GM12892 (cell line): ENCODE data around the gene NAALADL2.

Experiments used
- DNase-seq: peaks from one replicate; pipeline ENCODE4 v3.0.0; 2011; ENCODE audit not compliant: insufficient read length
- FAIRE-seq: peaks from 2 replicates; lab custom pipeline; 2011; peaks lifted over from hg19 to GRCh38; lab: Jason Lieb, UNC
- POLR2A ChIP-seq: IDR thresholded peaks from 2 replicates; pipeline ENCODE4 v1.6.1; 2011; ENCODE audit warnings: low read depth, low read length, control low read depth
- POLR2AphosphoS5 ChIP-seq: IDR thresholded peaks from 2 replicates; pipeline ENCODE4 v1.6.1; 2011; ENCODE audit warnings: low read depth, low read length, control low read depth
- TAF1 ChIP-seq: IDR thresholded peaks from 2 replicates; pipeline ENCODE4 v1.6.1; 2011; ENCODE audit warnings: low read depth, mild to moderate bottlenecking, control low read depth, low read length, borderline replicate concordance

The NAALADL2 gene

DNA sequence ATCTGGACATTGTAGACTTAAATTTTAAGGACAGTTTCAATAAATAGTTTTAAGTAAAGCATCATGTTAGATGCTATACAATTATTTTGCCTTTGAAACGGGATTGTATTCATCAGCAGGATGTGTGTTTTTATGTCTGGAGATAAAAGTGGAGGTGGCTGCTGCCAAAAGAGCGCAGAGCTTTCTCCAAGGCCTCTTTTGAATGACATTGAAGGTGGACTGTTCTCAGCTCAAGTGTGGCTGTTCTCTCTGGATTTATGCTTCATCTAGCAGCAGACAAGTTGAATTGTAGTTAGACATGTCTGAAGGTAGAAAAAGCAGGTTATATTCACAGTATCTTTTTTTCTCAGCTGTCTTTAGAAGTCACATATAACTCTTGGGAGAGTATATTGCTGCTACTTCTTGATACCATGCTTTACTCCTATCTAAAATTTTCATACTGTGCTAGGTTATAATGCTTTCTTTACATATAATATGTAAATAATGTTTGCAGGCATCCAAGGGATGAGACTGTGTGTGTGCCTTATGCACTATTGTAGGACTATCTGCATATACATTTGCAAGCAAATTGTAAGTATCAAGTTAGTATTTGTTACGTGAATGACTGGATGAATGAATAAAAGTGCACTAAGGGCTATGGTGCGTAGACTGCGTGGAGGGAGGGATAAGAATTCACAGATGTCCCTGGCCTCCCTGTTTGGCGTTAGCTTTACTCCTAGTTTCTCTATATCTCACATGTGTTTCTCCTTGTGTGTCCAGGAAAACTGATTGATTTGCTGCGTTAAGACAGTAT, 340.1 kb downstream of the NAALADL2 start:
- no peak for TF ChIP-seq TAF1
- TF ChIP-seq POLR2A, result no peak
- no peak for TF ChIP-seq POLR2AphosphoS5
- DNase-seq (no peak), FAIRE-seq (no peak)

DNA sequence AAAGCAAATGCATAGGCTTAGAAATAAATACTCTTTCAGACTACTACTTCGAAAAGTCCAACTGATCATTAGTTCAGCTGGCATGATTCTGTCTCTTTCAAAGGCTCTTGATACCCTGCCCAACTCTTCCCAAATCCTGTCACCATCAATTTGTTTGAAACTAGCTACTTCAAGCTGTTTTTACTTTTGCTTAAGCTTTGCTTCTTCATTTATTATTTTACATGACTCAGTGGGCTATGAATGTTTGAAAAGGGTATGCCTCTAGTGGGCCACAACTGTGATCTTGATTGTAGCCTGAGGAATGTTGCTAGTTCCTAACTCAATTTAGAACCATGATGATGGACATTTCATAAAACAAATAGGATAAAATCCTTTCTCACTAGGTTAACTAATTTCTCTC, 340.8 kb downstream of the NAALADL2 start:
- FAIRE-seq, result no peak
- TF ChIP-seq POLR2A (no peak), TAF1 (no peak), POLR2AphosphoS5 (no peak)
- DNase-seq, result no peak

DNA sequence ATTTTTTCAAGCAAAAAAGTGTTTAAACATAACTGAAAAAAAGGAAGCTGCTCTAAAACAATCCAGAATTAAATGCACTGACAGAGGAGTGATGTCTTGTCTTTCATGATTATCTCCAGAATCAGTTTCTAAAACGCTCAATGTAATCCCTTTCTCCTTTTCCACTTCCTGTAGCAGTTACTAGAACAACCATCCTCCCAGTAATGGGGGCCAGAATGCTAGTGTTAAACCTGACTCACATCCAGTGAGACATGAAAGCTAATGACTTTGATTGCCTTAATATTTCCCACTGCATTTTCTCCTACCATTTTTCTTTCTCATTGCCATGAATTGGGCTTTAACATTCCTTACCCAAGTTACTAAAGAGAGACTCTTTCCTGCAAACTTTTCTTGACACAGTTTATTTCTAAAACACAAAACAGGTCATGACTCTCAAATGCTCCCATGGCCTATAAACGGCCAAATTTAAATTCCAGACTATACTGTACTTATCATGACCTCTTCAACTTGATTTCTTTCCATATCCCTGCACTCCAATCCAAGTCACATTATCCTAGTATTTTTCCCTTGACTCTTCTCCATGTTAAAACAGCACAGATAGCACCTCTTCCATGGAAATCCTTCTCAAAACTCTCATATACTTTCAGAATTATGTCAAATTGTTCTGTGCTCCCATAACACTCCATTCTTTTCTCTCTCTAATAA, 341.4 kb downstream of the NAALADL2 start:
- FAIRE-seq, result peak; percentile 9
- no peak for DNase-seq
- TF ChIP-seq TAF1 (no peak), POLR2A (no peak), POLR2AphosphoS5 (no peak)

DNA sequence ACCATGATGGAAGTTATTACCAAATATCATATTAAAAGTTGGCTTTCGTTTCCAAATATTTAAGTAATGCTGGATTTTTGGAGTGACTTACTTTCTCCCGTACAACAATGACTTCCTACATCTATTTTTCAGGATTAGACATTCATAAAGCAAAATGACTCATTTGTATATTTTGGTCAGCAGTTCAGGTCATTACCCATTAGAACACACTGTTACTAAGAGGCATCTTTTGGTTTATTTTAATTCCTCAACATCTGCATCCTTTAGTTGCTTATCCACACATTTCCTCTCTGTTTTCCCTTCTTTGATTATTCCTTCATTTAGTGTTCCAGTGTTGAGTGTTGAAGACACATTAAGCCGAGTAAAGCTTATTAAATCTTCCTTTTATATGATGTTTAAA, 348.2 kb downstream of the NAALADL2 start:
- DNase-seq (no peak), FAIRE-seq (no peak)
- TF ChIP-seq POLR2AphosphoS5 (no peak), POLR2A (no peak), TAF1 (no peak)

DNA sequence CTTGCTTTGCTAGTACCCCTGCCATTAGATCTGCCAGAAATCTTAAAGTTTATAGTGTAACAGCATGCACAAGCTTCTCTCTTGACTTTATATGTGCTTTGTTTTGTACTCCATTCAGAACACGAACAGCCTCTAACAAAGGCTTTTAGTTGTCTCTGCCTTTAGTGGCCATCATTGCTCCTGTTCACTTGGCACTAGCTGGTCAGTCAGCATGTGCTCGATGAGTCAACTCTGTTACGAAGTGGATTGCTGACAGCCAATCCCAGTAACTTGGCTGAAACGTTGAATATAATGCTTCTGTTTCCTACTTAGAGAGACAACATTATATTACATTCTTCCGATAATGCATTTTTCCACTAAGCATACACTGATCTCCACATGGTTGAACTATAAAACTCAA, 349.2 kb downstream of the NAALADL2 start:
- DNase-seq, result no peak
- TF ChIP-seq POLR2AphosphoS5 (no peak), TAF1 (no peak), POLR2A (no peak)
- FAIRE-seq, result no peak

DNA sequence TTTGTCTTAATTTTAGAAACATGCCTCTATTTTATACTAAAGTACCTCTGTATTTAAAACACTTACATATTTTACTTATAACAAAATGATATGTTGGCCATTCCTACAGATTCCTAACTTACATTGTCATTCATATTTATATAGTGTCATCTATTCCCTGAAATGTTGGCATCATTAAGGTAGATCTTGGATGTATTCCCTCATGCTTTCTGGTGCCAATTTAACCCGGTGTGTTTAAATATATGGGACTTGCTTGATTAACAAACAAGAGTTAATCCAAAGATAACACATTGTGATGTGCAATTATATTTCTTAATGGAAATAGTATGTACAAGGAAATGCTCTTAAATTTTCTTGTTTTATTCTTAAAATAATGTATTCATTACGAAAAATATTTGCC, 352.3 kb downstream of the NAALADL2 start:
- no peak for TF ChIP-seq TAF1
- FAIRE-seq, result no peak
- DNase-seq, result no peak

DNA sequence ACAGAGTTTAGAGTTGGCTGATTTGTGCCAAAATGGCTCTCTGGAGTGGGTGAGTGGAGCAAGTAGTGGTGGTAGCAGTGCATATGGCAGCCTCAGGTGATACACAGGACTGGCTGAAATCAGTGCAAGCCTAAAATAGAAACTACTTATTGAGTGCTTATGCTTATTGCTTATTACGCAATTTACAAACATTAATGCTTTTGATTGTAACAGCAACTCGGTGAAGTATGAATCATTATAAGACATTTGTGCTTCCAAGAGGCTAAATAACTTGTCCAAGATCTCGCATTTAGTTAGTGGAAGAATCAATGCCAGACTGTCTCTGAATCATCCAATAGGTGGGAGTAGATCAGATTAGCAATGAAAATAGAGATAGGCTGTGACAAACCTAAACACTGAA, 353.8 kb downstream of the NAALADL2 start:
- no peak for DNase-seq
- no peak for TF ChIP-seq POLR2A
- no peak for TF ChIP-seq POLR2AphosphoS5
- TF ChIP-seq TAF1, result no peak
- FAIRE-seq, result no peak

DNA sequence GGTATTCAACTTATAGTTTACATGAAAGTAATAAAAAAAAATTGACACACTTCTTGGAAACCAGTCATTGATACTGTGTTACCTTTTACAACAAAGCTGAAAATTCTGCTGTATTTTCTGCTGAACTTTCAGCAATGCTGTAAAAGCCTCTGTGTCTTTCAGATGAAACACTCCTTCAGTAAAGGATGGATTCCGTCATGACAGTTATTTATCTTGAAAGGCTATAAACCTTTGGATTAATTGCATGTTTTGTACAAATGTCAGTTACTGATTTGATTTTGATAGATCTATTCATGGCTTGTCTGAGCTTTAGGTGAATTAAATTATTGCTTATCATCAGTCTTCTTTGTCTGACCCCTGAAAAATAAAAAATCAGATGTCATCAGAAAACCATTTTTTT, 355.1 kb downstream of the NAALADL2 start:
- TF ChIP-seq POLR2AphosphoS5 (no peak), POLR2A (no peak), TAF1 (no peak)
- no peak for FAIRE-seq
- no peak for DNase-seq

DNA sequence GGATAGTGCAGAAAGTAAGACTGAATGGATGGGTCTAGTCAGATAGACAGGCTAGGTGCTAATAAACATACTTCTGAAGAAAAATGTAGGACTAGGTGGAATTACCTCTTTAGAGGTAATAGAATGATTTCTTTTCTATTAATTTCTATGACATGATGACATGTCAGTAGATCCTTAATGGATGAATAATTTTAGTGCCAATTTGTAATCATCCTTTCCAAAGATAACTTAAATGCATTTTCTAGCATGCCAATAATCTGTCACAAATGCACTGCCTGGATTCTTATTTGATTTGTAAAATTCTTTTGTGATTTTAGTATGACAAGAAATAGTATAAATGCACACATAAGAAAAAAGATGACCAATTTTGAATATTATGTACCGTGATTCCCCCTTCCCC, 356.7 kb downstream of the NAALADL2 start:
- DNase-seq (no peak), FAIRE-seq (no peak)
- no peak for TF ChIP-seq POLR2A
- TF ChIP-seq POLR2AphosphoS5, result no peak
- no peak for TF ChIP-seq TAF1

DNA sequence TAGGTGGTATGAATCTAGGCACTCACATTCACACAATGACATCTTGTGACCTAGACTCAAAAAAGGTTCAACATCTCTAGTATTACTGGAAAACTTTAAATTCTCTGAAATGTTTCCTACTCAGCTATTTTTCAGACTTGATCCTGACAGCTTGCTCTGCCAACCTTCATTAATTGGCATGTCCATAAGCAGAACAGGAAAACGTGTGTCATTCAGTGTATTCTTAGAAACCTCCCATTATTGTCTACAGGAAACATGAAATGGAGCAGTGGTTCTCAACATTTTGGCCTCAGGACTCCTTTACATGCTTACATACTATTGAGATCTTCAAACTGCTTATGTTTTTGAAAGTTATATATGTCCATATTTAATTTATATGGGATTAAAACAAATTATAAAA, 363.2 kb downstream of the NAALADL2 start:
- no peak for FAIRE-seq
- no peak for TF ChIP-seq TAF1
- no peak for TF ChIP-seq POLR2AphosphoS5
- TF ChIP-seq POLR2A, result no peak
- DNase-seq, result no peak

DNA sequence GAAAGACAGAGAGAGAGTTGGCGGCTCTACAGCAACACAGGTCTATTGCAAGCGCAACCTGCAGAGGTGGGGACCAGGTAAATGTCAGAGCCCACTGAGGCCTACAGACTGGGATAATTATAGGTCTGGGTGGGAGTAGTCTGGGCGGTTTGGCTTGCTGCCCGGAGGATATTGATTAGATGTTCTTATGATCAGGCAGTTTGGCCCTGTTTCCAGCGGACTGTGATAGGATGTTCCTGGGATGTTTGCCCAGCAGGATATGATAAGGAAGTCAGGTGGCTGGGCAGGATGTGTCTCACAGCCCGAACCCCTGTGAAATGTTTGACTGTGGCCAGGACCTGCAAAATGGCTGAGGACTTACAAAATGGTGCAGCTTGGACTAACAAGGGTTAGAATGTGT, 364.9 kb downstream of the NAALADL2 start:
- TF ChIP-seq POLR2A (no peak), POLR2AphosphoS5 (no peak), TAF1 (no peak)
- no peak for FAIRE-seq
- DNase-seq, result no peak

DNA sequence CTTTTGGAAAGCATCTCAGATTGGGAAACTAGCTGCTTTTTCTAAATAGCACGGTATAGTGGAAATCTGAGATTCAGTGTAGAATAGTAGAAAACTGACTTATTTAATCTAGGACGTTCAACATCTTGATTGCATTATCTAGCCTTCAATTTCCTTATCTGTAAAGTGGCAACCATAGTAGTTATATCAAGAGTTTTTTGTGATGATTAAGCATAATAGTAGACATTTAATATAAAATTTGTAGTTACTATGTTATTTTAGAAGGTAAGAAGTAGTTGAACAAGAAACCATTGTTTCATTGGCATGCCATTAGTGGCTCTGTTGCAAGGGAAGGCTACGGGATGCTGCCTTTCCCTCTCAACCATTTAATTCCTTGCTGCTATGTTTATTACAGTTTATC, 367.3 kb downstream of the NAALADL2 start:
- no peak for TF ChIP-seq TAF1
- TF ChIP-seq POLR2AphosphoS5, result no peak
- no peak for TF ChIP-seq POLR2A
- no peak for FAIRE-seq
- no peak for DNase-seq
